GM18507 (cell line): Measurements from ENCODE around the gene SLC25A24.
A peak's percentile ranks its signal among the peaks of the same experiment; 100 is the strongest.
"Not testable (repeated sequence)": the region's sequence is repeated elsewhere in the genome, so short reads cannot be mapped to it uniquely, and the experiment has no call there.

Experiments
- DNase-seq: peaks from one replicate; pipeline ENCODE4 v3.0.0; 2011; ENCODE audit warnings: low read depth; ENCODE audit not compliant: insufficient read length; ENCODE audit errors: extremely low spot score
- FAIRE-seq: peaks from 2 replicates; lab custom pipeline; 2011; peaks lifted over from hg19 to GRCh38; lab: Jason Lieb, UNC

Gene SLC25A24

DNA sequence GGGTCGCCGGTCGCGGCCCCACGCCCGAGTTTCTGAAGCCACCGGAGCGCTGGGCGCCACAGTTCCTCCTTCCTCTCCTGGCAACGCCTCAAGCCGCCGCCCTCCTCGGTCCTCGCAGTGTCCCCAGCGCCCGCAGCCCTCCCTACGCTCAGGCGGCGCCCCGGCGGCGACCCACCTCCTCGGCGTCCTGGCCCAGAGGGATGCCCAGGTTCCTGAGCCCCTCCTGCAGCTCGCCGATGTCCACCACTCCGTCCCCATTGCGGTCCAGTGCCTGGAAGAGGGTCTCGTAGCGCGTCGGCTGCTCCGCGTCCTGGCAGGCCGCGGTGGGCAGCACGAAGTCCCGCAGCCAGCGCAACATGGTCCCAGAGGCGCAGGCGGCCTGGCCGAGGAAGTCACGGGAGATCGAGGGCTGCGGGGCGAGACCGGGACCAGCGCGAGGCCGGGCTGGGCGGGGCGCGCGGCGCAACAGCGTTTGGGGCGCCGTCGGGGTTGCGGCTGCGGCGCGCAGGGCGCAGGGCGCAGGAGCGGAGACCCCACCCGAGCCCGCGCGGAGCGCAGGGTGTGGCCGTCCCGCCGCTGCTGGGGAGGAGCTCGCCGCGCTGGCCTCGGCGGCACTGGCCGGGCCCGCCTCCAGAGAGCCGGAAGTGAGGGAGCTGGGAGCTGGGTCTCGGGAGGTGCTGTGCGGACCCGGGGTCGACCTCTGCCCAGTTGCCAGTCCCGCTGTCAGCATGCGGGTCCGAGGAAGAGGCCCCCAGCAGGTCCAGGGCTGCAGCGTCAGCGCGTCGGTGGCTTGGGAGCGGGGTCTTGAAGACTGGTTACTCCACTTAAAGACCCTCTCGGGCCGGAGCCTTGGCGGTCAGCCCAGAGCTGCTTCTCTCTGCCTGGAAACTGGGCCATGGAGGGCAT is at the start of gene SLC25A24:
TSS of gene SLC25A24 (minus strand) at position 563 of the 906 bp plus-strand sequence. CDS start at position 358, 205 bp downstream.
- FAIRE-seq (no peak), DNase-seq (peak; percentile 49)

- not testable (repeated sequence) for FAIRE-seq, DNase-seq
Measured at GRCh38 chr1:108243976-108244375, 43.8 kb upstream of the SLC25A24 start, which contains the start of gene NBPF4. TSS of gene NBPF4 (minus strand) at chr1:108244076. CDS start at chr1:108243761, 315 bp downstream.

GRCh38 chr1:108239426-108239825 is 39.3 kb upstream of the SLC25A24 start:
- FAIRE-seq, DNase-seq: not testable (repeated sequence)

DNA sequence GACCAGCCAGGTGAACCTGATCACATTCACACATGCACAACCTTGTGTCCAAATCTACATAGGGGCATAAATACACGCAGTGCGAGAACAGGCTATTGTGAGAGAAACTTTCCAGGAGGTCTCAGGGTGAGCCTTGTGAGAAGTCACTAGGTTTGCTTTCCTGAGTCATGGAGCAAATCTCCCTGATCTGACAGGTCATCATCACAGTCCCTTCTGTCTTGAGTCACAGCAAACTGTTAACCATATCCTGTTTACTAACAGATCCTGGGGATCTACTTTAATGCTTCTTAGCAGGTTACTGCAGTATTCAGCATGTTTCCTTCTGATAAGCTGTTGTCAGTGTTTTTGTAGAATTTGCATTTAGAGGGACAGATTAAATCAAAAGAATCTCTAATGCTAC is 35.2 kb upstream of the SLC25A24 start:
- FAIRE-seq, DNase-seq: not testable (repeated sequence)

DNA sequence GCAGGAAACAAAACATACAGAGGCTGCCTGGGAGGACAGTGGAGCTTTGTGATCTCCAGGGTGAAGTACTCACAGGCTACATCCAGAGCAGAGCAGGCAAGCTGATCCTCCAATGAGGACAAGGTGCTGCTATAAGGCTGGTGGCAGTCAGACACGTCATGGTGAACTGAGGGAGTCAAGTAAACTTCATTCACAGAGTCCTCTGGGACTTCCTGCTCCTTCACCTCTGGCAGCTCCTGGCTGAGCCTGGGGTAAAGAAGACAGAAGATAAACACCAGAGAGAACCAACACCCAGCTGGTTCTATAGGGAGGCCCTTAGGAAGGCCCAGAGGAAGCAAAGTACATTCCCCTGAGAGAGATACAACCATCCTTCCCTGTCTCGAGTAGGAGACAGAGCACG is 32.0 kb upstream of the SLC25A24 start:
- not testable (repeated sequence) for FAIRE-seq, DNase-seq

- not testable (repeated sequence) for FAIRE-seq, DNase-seq
Measured at GRCh38 chr1:108229976-108230375, 29.8 kb upstream of the SLC25A24 start.

DNA sequence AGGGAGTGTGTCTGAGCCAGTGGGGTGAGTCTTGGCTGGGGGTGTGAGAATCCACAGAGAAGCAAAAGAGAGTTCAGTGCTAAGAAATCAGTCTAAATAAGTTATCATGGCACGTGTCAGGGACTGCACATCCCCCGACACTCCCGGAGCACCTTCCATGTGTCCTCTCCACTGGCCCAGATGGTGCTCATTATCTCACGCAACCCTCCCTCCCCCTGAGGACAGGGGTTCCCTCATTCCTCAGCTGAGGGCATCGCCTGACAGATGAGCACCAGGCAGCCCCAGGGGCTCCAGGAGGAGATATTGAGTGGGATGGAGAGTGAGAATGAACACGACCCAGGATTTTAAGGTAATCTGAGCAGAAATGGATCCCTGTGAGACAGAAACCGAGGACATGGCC is 27.6 kb upstream of the SLC25A24 start:
- not testable (repeated sequence) for DNase-seq, FAIRE-seq

DNA sequence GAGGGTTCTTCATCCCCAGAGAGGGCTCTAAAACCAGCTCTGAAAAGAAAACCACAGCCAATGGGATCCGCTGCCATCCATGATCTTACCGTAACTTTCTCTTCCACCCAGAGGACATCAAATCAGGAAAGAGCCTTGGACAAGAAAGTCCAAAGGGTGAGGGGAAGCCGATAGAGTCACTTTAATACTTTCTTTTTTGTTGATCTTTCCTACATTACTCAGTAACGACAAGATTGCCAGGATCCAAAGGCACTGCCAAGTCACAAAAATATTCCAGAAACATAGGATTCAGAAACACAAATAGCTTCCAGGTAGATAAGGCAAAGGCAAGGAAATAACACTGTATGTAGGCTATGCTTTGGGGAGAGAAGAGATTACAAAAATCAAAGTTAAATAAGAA is 26.7 kb upstream of the SLC25A24 start:
- not testable (repeated sequence) for DNase-seq, FAIRE-seq

DNA sequence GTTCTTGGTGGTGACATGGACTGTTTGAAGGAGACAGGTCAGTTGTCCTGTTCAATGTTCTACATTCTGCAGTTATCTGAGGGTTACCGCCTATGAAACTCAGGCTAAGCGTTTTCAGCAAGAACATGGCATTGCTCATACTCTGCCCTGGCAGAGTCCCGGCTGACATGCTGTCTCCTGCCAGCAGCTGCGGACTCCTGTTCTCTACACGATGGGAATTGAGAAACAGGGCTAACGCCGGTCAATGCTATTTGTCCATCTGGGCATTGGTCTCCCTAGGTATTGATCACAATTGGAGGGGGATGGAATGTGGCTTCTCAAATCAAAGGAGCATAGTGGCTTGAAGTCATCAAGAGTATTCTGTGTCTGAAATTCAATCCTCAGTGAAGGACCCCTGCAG is 23.1 kb upstream of the SLC25A24 start:
- DNase-seq, FAIRE-seq: not testable (repeated sequence)

DNA sequence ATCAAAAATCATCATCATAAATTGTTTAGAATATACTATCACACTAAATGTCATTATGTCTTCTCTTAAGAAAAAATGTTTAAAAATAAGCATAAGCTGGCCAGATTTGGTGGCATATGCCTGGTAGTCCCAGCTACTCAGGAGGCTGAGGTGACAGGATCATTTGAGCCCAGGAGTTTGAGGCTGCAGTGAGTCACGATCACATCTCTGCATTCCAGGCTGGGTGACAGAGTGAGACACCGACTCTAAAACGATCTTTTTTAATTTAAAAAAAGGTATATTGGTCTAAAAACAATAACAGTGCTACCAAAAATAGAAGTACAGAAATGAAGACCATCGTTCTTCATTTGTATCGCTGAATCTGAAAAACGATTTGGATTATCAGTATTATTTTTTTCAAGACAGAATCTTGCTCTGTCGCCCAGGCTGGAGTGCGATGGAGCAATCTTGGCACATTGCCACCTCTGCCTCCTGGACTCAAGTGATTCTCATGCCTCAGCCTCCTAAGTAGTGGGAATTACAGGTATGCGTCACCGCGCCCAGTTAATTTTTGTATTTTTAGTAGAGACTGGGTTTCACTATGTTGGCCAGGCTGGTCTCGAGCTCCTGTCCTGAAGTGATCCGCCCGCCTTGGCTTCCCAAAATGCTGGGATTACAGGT is 17.5 kb upstream of the SLC25A24 start:
- not testable (repeated sequence) for FAIRE-seq, DNase-seq

DNA sequence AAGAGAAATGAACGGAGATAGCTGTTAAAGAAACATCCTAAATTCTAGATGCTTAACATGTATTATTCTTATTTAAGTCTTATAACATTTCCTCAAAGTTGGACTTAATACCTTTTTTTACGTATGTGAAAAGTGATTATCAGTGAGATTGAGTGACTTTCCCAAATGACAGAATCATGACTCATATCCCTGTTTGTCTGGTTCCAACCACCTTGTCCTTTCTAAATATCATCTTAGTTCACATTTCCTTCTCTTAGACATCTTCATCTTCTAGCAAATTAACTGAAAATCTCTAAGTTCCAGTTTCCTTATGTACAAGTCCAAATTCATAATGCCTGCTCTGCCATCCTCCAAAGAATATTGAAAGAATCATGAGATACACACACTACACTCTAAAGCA is 16.9 kb upstream of the SLC25A24 start:
- FAIRE-seq, DNase-seq: not testable (repeated sequence)

DNA sequence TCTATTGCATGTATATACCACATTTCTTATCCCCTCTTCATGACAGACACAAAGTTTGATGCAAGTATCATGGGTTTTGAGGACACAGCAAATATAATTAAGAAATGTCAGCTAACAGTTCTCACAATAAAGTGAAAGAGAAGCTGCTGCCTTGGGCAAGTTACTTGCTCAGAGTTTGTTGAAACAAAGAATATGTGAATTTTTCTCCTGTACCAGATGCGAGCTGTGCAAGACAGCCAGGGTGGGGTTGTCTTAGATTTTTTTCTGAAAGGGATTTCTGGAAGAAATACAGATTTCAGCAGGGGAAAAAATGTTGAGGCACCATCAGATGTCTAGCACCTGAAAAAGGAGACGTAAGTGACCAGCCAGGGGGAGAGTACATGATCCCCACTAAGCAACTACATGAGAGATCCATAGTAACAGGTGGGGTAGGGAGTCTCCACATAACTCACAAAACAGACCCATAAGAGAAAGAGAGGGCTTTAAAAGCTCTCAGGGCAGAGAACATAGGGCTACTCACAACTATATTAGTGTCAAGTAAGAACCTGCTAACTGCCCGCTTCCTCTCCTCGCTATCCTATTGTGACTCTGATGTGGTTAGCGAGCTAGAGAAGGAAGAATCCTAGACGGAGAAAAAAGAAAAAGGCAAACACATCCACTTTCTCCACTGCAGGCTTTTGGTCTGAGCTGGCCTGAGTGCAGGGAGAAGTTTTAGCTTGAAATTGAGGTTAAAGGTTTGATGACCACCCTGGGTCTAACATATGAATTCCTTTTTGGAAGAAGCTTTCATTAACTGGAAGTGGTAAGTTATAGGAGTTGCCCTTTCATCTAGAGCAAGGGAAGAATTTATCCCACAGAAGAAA is 16.1 kb upstream of the SLC25A24 start:
- not testable (repeated sequence) for DNase-seq, FAIRE-seq

GRCh38 chr1:108214641-108215465 is 14.7 kb upstream of the SLC25A24 start:
- peak; percentile 80 for FAIRE-seq
- not testable (repeated sequence) for DNase-seq

DNA sequence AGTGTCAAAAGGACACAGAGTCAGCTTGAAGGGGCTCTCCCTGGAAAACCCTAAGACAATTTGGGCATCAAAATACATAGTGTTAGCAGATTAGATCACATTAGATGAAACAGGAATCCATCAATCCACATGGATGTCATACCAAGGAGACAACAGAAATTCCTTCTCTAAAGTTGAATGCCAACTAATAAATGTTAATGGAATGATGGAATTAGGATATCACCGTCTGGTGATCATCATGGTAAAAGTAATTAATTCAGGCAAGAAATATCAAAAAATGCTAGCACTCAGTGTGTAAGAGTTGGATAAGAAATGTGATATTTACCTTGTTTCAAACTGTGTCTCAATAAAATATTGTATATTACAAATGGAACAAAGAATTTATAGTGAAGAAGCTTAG is 10.9 kb upstream of the SLC25A24 start:
- DNase-seq, result no peak
- no peak for FAIRE-seq

- DNase-seq (no peak), FAIRE-seq (no peak)
Measured at GRCh38 chr1:108209456-108210108, 9.4 kb upstream of the SLC25A24 start.

- DNase-seq (no peak), FAIRE-seq (no peak)
Measured at GRCh38 chr1:108208724-108209446, 8.7 kb upstream of the SLC25A24 start.

DNA sequence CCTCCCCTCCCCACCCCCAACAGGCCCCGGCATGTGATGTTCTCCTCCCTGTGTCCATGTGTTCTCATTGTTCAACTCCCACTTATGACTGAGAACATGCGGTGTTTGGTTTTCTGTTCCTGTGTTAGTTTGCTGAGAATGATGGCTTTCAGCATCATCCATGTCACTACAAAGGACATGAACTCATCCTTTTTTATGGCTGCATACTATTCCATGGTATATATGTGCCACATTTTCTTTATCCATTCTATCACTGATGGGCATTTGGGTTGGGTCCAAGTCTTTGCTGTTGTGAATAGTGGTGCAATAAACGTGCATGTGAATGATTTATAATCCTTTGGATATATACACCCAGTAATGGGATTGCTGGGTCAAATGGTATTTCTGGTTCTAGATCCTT is 3.4 kb upstream of the SLC25A24 start:
- FAIRE-seq, result not testable (repeated sequence)

More for the DNA sequence above, 3.4 kb upstream of the SLC25A24 start:
- not testable (repeated sequence) for DNase-seq
